Epithelial cell of proximal tubule (primary cell): ENCODE measurements around the gene PGAP3. TPM values are rescaled to one million over a fixed set of nuclear protein-coding genes. Genes with fewer than 3 reads are reported as not detected.

Source experiments
- DNase-seq: peaks from one replicate; pipeline ENCODE4 v3.0.0-alpha.2; 2011; ENCODE audit warnings: low read depth
- H3K4me3 ChIP-seq: 2 replicates; pipeline ENCODE4 v1.5.1; 2011; ENCODE audit warnings: low read depth, mild to moderate bottlenecking, low read length
- CTCF ChIP-seq: conservative IDR thresholded peaks from 2 replicates; pipeline ENCODE4 v1.5.1; 2012; ENCODE audit warnings: low read depth, mild to moderate bottlenecking, low read length
- total RNA-seq: library from RNA; depleted of rRNA; stranded (reverse); fragments of >200 nt; gene quantifications from 2 replicates; pipeline ENCODE4 v1.2.3, GENCODE V29; 2015

The PGAP3 gene
- total RNA-seq, 1 donor from 2014 or later, result 11.2 TPM

- peak; percentile 47 for TF ChIP-seq CTCF
- DNase-seq, result no peak
- no peak overlapping the region for H3K4me3 ChIP-seq
These were observed 17.1 kb upstream of the PGAP3 start for GRCh38 chr17:39704821-39705551.

GRCh38 chr17:39703913-39704312, 16.1 kb upstream of the PGAP3 start:
- DNase-seq, result no peak
- H3K4me3 ChIP-seq, result no peak overlapping the region
- no peak for TF ChIP-seq CTCF

GRCh38 chr17:39702901-39703893, 15.3 kb upstream of the PGAP3 start:
- no peak for TF ChIP-seq CTCF
- no peak for DNase-seq
- H3K4me3 ChIP-seq, result no peak overlapping the region

GRCh38 chr17:39701784-39702422, 14.0 kb upstream of the PGAP3 start:
- peak overlapping the region; percentile 92 for H3K4me3 ChIP-seq
- no peak for TF ChIP-seq CTCF
- DNase-seq, result no peak

GRCh38 chr17:39701012-39701783, 13.3 kb upstream of the PGAP3 start:
- peak overlapping the region; percentile 92 for H3K4me3 ChIP-seq
- no peak for DNase-seq
- no peak for TF ChIP-seq CTCF
